HEK293 (cell line): ENCODE data around the gene TAS2R39.

Experiments used
- CTCF ChIA-PET: fragments of 350-600 bp; formaldehyde crosslinking; extraction: SDS; loops from one replicate; lab custom pipeline; 2021; ENCODE audit warnings: antibody characterized with exemption; lab: Yijun Ruan, JAX
- POLR2A ChIA-PET: fragments of 300-600 bp; formaldehyde crosslinking; extraction: SDS; loops from one replicate; lab custom pipeline; 2020; ENCODE audit warnings: antibody characterized with exemption, inconsistent platforms; lab: Yijun Ruan, JAX
- H3K27ac ChIP-seq: fragments of 200-500 bp; sonication (Bioruptor generic); 2 replicates; pipeline ENCODE4 v1.5.1; 2014; ENCODE audit warnings: low read depth, low read length, control low read depth, inconsistent platforms; ENCODE audit errors: extremely low read depth
- H3K36me3 ChIP-seq, 2 experiments: fragments of 200-500 bp in 1 of 2; sonication (Bioruptor generic) in 1 of 2; 1 replicate in 1 of 2; 2 replicates in 1 of 2; pipeline ENCODE4 v1.5.1; 2014 to 2017; ENCODE audit warnings: inconsistent platforms in 2 of 2, low read length in 2 of 2; ENCODE audit not compliant: control insufficient read depth in 2 of 2, insufficient read depth in 1 of 2
- H3K4me1 ChIP-seq: fragments of 200-500 bp; sonication (Bioruptor generic); 2 replicates; pipeline ENCODE4 v1.5.1; 2014; ENCODE audit warnings: mild to moderate bottlenecking, low read length, inconsistent platforms; ENCODE audit not compliant: control insufficient read depth, insufficient read depth
- H3K4me3 ChIP-seq: 2 replicates; pipeline ENCODE4 v1.5.1; 2011; ENCODE audit warnings: low read depth, mild to moderate bottlenecking, control low read depth, low read length, moderate library complexity
- H3K9me3 ChIP-seq: fragments of 200-500 bp; sonication (Bioruptor generic); 2 replicates; pipeline ENCODE4 v1.5.1; 2014; ENCODE audit warnings: low read depth, low read length, inconsistent platforms; ENCODE audit not compliant: control insufficient read depth, insufficient read depth
- AEBP2 ChIP-seq: fragments of 450-650 bp; formaldehyde crosslinking; IDR thresholded peaks from 2 replicates; pipeline ENCODE4 v1.5.1; 2016; ENCODE audit warnings: missing biosample characterization, missing genetic modification characterization, borderline replicate concordance
- ELK4 ChIP-seq: IDR thresholded peaks from 2 replicates; pipeline ENCODE4 v1.6.1; 2011; ENCODE audit warnings: mild to moderate bottlenecking, low read depth, low read length, borderline replicate concordance
- FEZF1 ChIP-seq: fragments of 450-650 bp; formaldehyde crosslinking; IDR thresholded peaks from 2 replicates; pipeline ENCODE4 v1.5.1; 2016; ENCODE audit warnings: missing biosample characterization, missing genetic modification characterization
- HIC1 ChIP-seq: fragments of 450-650 bp; formaldehyde crosslinking; IDR thresholded peaks from 2 replicates; pipeline ENCODE4 v1.5.1; 2016; ENCODE audit warnings: missing biosample characterization, missing genetic modification characterization
- HOXA7 ChIP-seq: sonication (generic); formaldehyde crosslinking; IDR thresholded peaks from 2 replicates; pipeline ENCODE4 v1.8.1; 2022; ENCODE audit warnings: missing genetic modification reagents, borderline replicate concordance
- KLF8 ChIP-seq: fragments of 450-650 bp; formaldehyde crosslinking; IDR thresholded peaks from 2 replicates; pipeline ENCODE4 v1.5.1; 2016; ENCODE audit warnings: missing biosample characterization, missing genetic modification characterization
- ZBTB17 ChIP-seq: fragments of 450-650 bp; formaldehyde crosslinking; IDR thresholded peaks from 2 replicates; pipeline ENCODE4 v1.5.1; 2016; ENCODE audit warnings: missing biosample characterization, missing genetic modification characterization
- ZNF140 ChIP-seq: fragments of 450-650 bp; formaldehyde crosslinking; IDR thresholded peaks from 2 replicates; pipeline ENCODE4 v1.5.1; 2016; ENCODE audit warnings: missing biosample characterization, missing genetic modification characterization
- ZNF221 ChIP-seq: fragments of 450-650 bp; formaldehyde crosslinking; IDR thresholded peaks from 2 replicates; pipeline ENCODE4 v1.5.1; 2017; ENCODE audit warnings: missing biosample characterization, missing genetic modification characterization, borderline replicate concordance
- ZNF239 ChIP-seq: fragments of 450-650 bp; formaldehyde crosslinking; IDR thresholded peaks from 2 replicates; pipeline ENCODE4 v1.5.1; 2016; ENCODE audit warnings: missing biosample characterization, missing genetic modification characterization
- ZNF280D ChIP-seq: fragments of 450-650 bp; formaldehyde crosslinking; IDR thresholded peaks from 2 replicates; pipeline ENCODE4 v1.5.1; 2016; ENCODE audit warnings: missing biosample characterization, missing genetic modification characterization
- ZNF311 ChIP-seq: fragments of 450-650 bp; formaldehyde crosslinking; IDR thresholded peaks from 2 replicates; pipeline ENCODE4 v1.5.1; 2017; ENCODE audit warnings: missing biosample characterization, missing genetic modification characterization, borderline replicate concordance
- ZNF324 ChIP-seq: fragments of 450-650 bp; formaldehyde crosslinking; IDR thresholded peaks from 2 replicates; pipeline ENCODE4 v1.5.1; 2016; ENCODE audit warnings: missing biosample characterization, missing genetic modification characterization
- ZNF335 ChIP-seq: fragments of 450-650 bp; formaldehyde crosslinking; conservative IDR thresholded peaks from 2 replicates; pipeline ENCODE4 v1.5.1; 2016; ENCODE audit warnings: missing biosample characterization, missing genetic modification characterization
- ZNF416 ChIP-seq: fragments of 450-650 bp; formaldehyde crosslinking; IDR thresholded peaks from 2 replicates; pipeline ENCODE4 v1.5.1; 2016; ENCODE audit warnings: missing biosample characterization, missing genetic modification characterization
- ZNF600 ChIP-seq: fragments of 450-650 bp; formaldehyde crosslinking; IDR thresholded peaks from 2 replicates; pipeline ENCODE4 v1.5.1; 2016; ENCODE audit warnings: missing biosample characterization, missing genetic modification characterization
- ZNF624 ChIP-seq: fragments of 450-650 bp; formaldehyde crosslinking; IDR thresholded peaks from 2 replicates; pipeline ENCODE4 v1.5.1; 2017; ENCODE audit warnings: missing biosample characterization, missing genetic modification characterization
- ZNF830 ChIP-seq: fragments of 450-650 bp; IDR thresholded peaks from 2 replicates; pipeline ENCODE4 v1.5.0; 2018; ENCODE audit warnings: missing biosample characterization, missing genetic modification characterization, low read depth, mild to moderate bottlenecking, moderate library complexity

TAS2R39 gene

GRCh38 chr7:143148050-143148449 is 35.2 kb upstream of the TAS2R39 start:
- no peaks in the 10 kb centered on the region for H3K9me3 ChIP-seq
- CTCF ChIA-PET: no interaction called here
- no peaks in the 10 kb centered on the region for H3K36me3 ChIP-seq
- POLR2A ChIA-PET: no interaction called here
- no peak for TF ChIP-seq HIC1 (tag by site-specific recombination)
- TF ChIP-seq ZNF311: no peak
- TF ChIP-seq ZNF830 (tag by site-specific recombination): no peak
- TF ChIP-seq HOXA7: no peak
- no peak for TF ChIP-seq ELK4
- TF ChIP-seq AEBP2: no peak
- no peak for TF ChIP-seq ZNF335
- no peak for TF ChIP-seq ZNF140
- TF ChIP-seq FEZF1 (tag by site-specific recombination): no peak
- TF ChIP-seq ZNF416: no peak
- no peak for TF ChIP-seq ZNF280D
- TF ChIP-seq ZBTB17 (tag by site-specific recombination): no peak
- no peak for TF ChIP-seq KLF8 (tag by site-specific recombination)
- TF ChIP-seq ZNF324 (tag by site-specific recombination): no peak
- H3K4me3 ChIP-seq: no peak overlapping the region
- no peak overlapping the region for H3K27ac ChIP-seq
- no peaks in the 10 kb centered on the region for H3K4me1 ChIP-seq

GRCh38 chr7:143148651-143149050 is 34.6 kb upstream of the TAS2R39 start:
- no peaks in the 10 kb centered on the region for H3K36me3 ChIP-seq
- H3K4me1 ChIP-seq: no peaks in the 10 kb centered on the region
- no peaks in the 10 kb centered on the region for H3K9me3 ChIP-seq
- CTCF ChIA-PET: no interaction called here
- H3K4me3 ChIP-seq: no peak overlapping the region
- H3K27ac ChIP-seq: no peak overlapping the region
- TF ChIP-seq ZNF624 (tag by site-specific recombination): no peak
- no peak for TF ChIP-seq ZNF239 (tag by site-specific recombination)
- no peak for TF ChIP-seq ZNF221
- no peak for TF ChIP-seq ZNF280D
- no peak for TF ChIP-seq ZNF600 (tag by site-specific recombination)
- POLR2A ChIA-PET: no interaction called here
